Keratinocyte (primary cell): ENCODE measurements around the gene TOP2A. TPM values are rescaled to one million over a fixed set of nuclear protein-coding genes. Genes with fewer than 3 reads are reported as not detected.

Source experiments
- DNase-seq: peaks from one replicate; pipeline ENCODE4 v3.0.0-alpha.2; 2011; ENCODE audit warnings: low read depth, missing footprints, low spot score
- FAIRE-seq: peaks from 2 replicates; lab custom pipeline; 2011; peaks lifted over from hg19 to GRCh38; lab: Jason Lieb, UNC
- H2AFZ ChIP-seq: 2 replicates; pipeline ENCODE4 v1.6.0; 2012; ENCODE audit warnings: low read length, control low read depth, inconsistent platforms; ENCODE audit not compliant: control insufficient read depth
- H3K27ac ChIP-seq: 2 replicates; pipeline ENCODE4 v1.5.1; 2011; ENCODE audit warnings: low read length; ENCODE audit not compliant: control insufficient read depth, insufficient read depth
- H3K27me3 ChIP-seq: 3 replicates; pipeline ENCODE4 v1.6.0; 2011; ENCODE audit warnings: low read length; ENCODE audit not compliant: control insufficient read depth, insufficient read depth; ENCODE audit errors: extremely low read depth
- H3K36me3 ChIP-seq, 2 experiments: 2 replicates in 1 of 2; 3 replicates in 1 of 2; pipeline ENCODE4 v1.5.1; 2011; ENCODE audit warnings: low read length in 2 of 2, mild to moderate bottlenecking in 1 of 2; ENCODE audit not compliant: control insufficient read depth in 2 of 2, insufficient read depth in 2 of 2; ENCODE audit errors: extremely low read depth in 1 of 2
- H3K4me1 ChIP-seq: 3 replicates; pipeline ENCODE4 v1.5.1; 2011; ENCODE audit warnings: low read length; ENCODE audit not compliant: control insufficient read depth, insufficient read depth; ENCODE audit errors: extremely low read depth
- H3K4me2 ChIP-seq: 3 replicates; pipeline ENCODE4 v1.6.0; 2011; ENCODE audit warnings: low read depth, low read length; ENCODE audit not compliant: control insufficient read depth, insufficient read depth; ENCODE audit errors: extremely low read depth
- H3K4me3 ChIP-seq, 3 experiments: fragments of 200-600 bp in 1 of 3; sonication (generic) in 1 of 3; 2 replicates in 2 of 3; 3 replicates in 1 of 3; pipeline ENCODE4 v1.5.1; 2011 to 2016; ENCODE audit warnings: low read length in 3 of 3, mild to moderate bottlenecking in 3 of 3, control low read depth in 2 of 3, inconsistent platforms in 1 of 3, low read depth in 1 of 3, mixed read lengths in 1 of 3, mixed run types in 1 of 3, moderate library complexity in 1 of 3; ENCODE audit not compliant: control insufficient read depth in 2 of 3, insufficient read depth in 2 of 3; ENCODE audit errors: extremely low read depth in 1 of 3
- H3K79me2 ChIP-seq: 2 replicates; pipeline ENCODE4 v1.6.0; 2012; ENCODE audit warnings: low read length; ENCODE audit not compliant: control insufficient read depth, insufficient read depth
- H3K9ac ChIP-seq: 3 replicates; pipeline ENCODE4 v1.6.0; 2011; ENCODE audit warnings: low read length; ENCODE audit not compliant: control insufficient read depth, insufficient read depth; ENCODE audit errors: extremely low read depth
- H3K9me1 ChIP-seq: 3 replicates; pipeline ENCODE4 v1.6.0; 2011; ENCODE audit warnings: low read length; ENCODE audit not compliant: control insufficient read depth, insufficient read depth; ENCODE audit errors: extremely low read depth
- H3K9me3 ChIP-seq: 2 replicates; pipeline ENCODE4 v1.5.1; 2012; ENCODE audit warnings: low read depth, low read length; ENCODE audit not compliant: control insufficient read depth
- H4K20me1 ChIP-seq: 3 replicates; pipeline ENCODE4 v1.6.0; 2011; ENCODE audit warnings: low read length; ENCODE audit not compliant: control insufficient read depth, insufficient read depth; ENCODE audit errors: extremely low read depth
- EZH2 ChIP-seq: IDR thresholded peaks from one replicate; pipeline ENCODE4 v1.6.1; 2012; ENCODE audit warnings: inconsistent platforms, mild to moderate bottlenecking, low read length, moderate library complexity
- dilution Hi-C: fragments of 300-500 bp; cut with MboI; formaldehyde crosslinking; loops from one replicate; pipeline ENCODE4 v1.7.0; 2020; ENCODE audit warnings: low sequenced_read_pairs; ENCODE audit not compliant: extremely low pct_ligation_motif_present
- polyA plus RNA-seq, 5 experiments: library from polyadenylated mRNA; depleted of rRNA in 3 of 5; stranded (reverse) in 3 of 5; stranded (forward) in 1 of 5; unstranded in 1 of 5; fragments of >200 nt; gene quantifications; 1 replicate in 1 of 5; 2 replicates in 3 of 5; 3 replicates in 1 of 5; pipeline versions ENCODE4 v1.2.1 to v1.2.3, GENCODE V29; 2011 to 2012; ENCODE audit warnings: missing spikeins in 2 of 5, low read depth in 1 of 5, low replicate concordance in 1 of 5
- TF ChIP-seq, protein P1 (sequence below), 3 experiments: IDR thresholded peaks in 1 of 3; conservative IDR thresholded peaks in 1 of 3; optimal IDR thresholded peaks in 1 of 3; 2 replicates in 2 of 3; 3 replicates in 1 of 3; pipeline versions ENCODE3 to v1.5.1; 2011; ENCODE audit warnings: low read length in 3 of 3, mild to moderate bottlenecking in 3 of 3, moderate library complexity in 2 of 3, control low read depth in 1 of 3, inconsistent platforms in 1 of 3; ENCODE audit not compliant: insufficient read depth in 2 of 3; ENCODE audit errors: extremely low read depth in 1 of 3

TOP2A gene
- polyA plus RNA-seq, 1 donor (not counting 4 experiments of a cell fraction or from before 2014, with no cell fraction given) = 45.0 TPM

DNA sequence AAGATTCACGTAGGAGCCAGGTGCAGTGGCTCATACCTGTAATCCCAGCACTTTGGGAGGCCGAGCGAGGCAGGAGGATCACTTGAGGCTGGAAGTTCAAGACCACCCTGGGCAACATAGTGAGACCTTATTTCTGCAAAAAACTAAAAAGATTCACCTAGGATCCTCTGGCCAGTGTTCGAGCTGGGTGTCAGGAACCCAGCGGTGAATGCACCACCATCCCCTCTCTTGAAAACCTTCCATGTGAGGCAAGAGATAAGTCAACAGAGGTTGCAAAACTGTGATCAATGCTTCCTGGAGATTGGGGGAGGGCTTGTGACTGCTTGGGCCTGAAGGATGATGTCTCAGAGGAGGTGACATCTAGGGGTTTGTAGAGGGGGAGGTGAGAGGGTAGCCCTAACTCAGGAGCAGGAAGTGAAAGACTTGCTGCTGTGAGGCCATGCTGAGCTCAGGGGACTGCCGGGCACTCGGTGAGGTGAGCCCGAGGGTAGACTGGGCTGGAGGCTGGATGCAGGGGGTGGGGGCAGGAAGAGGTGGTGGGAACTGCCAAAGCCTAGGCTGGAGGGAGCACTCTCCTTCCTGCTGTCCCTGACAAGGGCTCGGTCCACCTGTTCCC is 64.8 kb downstream of the TOP2A start:
- no peaks in the 10 kb centered on the region for H4K20me1 ChIP-seq
- no peak overlapping the region for H2AFZ ChIP-seq
- peaks cover 8% of the 10 kb centered on the region for H3K79me2 ChIP-seq
- FAIRE-seq = no peak
- H3K4me2 ChIP-seq = no peak overlapping the region
- H3K4me3 ChIP-seq = no peak overlapping the region
- no peaks in the 10 kb centered on the region for H3K27me3 ChIP-seq
- peaks cover 14 to 20% of the 10 kb centered on the region in 2 experiments for H3K36me3 ChIP-seq
- no peak for DNase-seq
- H3K9ac ChIP-seq = no peak overlapping the region
- H3K9me1 ChIP-seq = peaks cover 2% of the 10 kb centered on the region
- no peaks in the 10 kb centered on the region for H3K9me3 ChIP-seq
- TF ChIP-seq, protein P1, sequence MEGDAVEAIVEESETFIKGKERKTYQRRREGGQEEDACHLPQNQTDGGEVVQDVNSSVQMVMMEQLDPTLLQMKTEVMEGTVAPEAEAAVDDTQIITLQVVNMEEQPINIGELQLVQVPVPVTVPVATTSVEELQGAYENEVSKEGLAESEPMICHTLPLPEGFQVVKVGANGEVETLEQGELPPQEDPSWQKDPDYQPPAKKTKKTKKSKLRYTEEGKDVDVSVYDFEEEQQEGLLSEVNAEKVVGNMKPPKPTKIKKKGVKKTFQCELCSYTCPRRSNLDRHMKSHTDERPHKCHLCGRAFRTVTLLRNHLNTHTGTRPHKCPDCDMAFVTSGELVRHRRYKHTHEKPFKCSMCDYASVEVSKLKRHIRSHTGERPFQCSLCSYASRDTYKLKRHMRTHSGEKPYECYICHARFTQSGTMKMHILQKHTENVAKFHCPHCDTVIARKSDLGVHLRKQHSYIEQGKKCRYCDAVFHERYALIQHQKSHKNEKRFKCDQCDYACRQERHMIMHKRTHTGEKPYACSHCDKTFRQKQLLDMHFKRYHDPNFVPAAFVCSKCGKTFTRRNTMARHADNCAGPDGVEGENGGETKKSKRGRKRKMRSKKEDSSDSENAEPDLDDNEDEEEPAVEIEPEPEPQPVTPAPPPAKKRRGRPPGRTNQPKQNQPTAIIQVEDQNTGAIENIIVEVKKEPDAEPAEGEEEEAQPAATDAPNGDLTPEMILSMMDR (optimal IDR thresholded peaks at IDR 0.05 in 1 of 3, IDR thresholded peaks at IDR 0.05 in 1 of 3, conservative IDR thresholded peaks at IDR 0.05 in 1 of 3; ENCODE audit: extremely low read depth in 1 of 3, insufficient read depth in 2 of 3, low read length in 3 of 3) = no peak
- no peak for TF ChIP-seq EZH2
- peaks cover 28% of the 10 kb centered on the region for H3K4me1 ChIP-seq
- no peak overlapping the region for H3K27ac ChIP-seq
- dilution Hi-C loops = no loop called here

DNA sequence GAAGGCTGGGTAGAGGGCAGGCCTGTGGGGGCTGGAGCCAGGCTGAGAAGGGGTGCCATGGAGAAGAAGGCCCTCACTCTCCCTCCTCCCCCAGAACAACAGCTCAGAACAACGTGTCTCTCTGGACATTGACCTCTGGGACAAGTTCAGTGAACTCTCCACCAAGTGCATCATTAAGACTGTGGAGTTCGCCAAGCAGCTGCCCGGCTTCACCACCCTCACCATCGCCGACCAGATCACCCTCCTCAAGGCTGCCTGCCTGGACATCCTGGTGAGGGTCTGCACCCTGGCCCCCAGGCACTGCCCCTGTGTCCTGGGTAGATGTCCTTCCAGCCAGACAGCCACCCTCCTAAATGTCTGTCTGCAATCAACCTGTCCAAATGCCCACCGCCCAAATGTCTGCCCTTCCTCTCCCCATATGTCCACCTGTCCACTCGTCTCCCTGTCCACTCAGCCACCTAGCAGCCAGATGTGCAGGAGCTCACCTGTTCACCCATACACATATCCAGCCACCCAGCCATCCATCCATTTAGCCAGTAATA is 65.4 kb downstream of the TOP2A start:
- TF ChIP-seq, protein P1 (optimal IDR thresholded peaks at IDR 0.05 in 1 of 3, IDR thresholded peaks at IDR 0.05 in 1 of 3, conservative IDR thresholded peaks at IDR 0.05 in 1 of 3; ENCODE audit: extremely low read depth in 1 of 3, insufficient read depth in 2 of 3, low read length in 3 of 3) = no peak
- TF ChIP-seq EZH2 = no peak
- Histone ChIP-seq H4K20me1 (no peaks in the 10 kb centered on the region), H3K27me3 (no peaks in the 10 kb centered on the region), H3K27ac (no peak overlapping the region), H3K4me2 (no peak overlapping the region), H3K4me1 (peaks cover 31% of the 10 kb centered on the region), H2AFZ (no peak overlapping the region), H3K9me1 (peaks cover 2% of the 10 kb centered on the region), H3K9me3 (no peaks in the 10 kb centered on the region), H3K36me3 (peaks cover 14 to 20% of the 10 kb centered on the region in 2 experiments), H3K9ac (no peak overlapping the region), H3K4me3 (no peak overlapping the region), H3K79me2 (peaks cover 10% of the 10 kb centered on the region)
- FAIRE-seq = no peak
- DNase-seq = no peak
- dilution Hi-C loops = no loop called here
